ENCODE measurements around the gene TBX6.

- TF ChIP-seq PATZ1 (CRISPR knock-in tag; IDR thresholded peaks at IDR 0.05; ENCODE audit: borderline replicate concordance) (no peak), PPARA (CRISPR knock-in tag; IDR thresholded peaks at IDR 0.05; ENCODE audit: borderline replicate concordance) (no peak), ZFP30 (CRISPR knock-in tag; IDR thresholded peaks at IDR 0.05) (no peak), BACH2 (CRISPR knock-in tag; IDR thresholded peaks at IDR 0.05; ENCODE audit: borderline replicate concordance) (no peak), ZNF8 (CRISPR knock-in tag; IDR thresholded peaks at IDR 0.05) (no peak)
These were observed 25.6 kb downstream of the TBX6 start for GRCh38 chr16:30065943-30066760.
